WTC11 (cell line): ENCODE results near the gene TMEM253. TPM values are rescaled to one million over a fixed set of nuclear protein-coding genes. Genes with fewer than 3 reads are reported as not detected.

ENCODE experiments used
- ATAC-seq: fragments of 200-7000 bp; cut with Tn5 transposase; 2 replicates; pipeline ENCODE4 v1.10.0; 2021; ENCODE audit warnings: mild to moderate bottlenecking, moderate library complexity
- CTCF ChIA-PET: fragments of 300-600 bp; sonication (Branson Sonifier 250); formaldehyde crosslinking; loops from one replicate; lab custom pipeline; 2021; ENCODE audit warnings: antibody characterized with exemption; lab: Charles Lee
- POLR2A ChIA-PET: fragments of 350-600 bp; sonication (Branson Sonifier 250); formaldehyde crosslinking; loops from one replicate; lab custom pipeline; 2021; ENCODE audit warnings: antibody characterized with exemption; lab: Charles Lee
- DNase-seq: peaks from one replicate; pipeline ENCODE4 v3.0.0; 2021; ENCODE audit warnings: low spot score
- H3K27ac Mint-ChIP-seq: 2 replicates; pipeline ENCODE4 v1.8.0; 2021; ENCODE audit warnings: mixed read lengths
- H3K27me3 Mint-ChIP-seq: 2 replicates; pipeline ENCODE4 v1.8.0; 2021; ENCODE audit warnings: low read depth, mild to moderate bottlenecking, moderate library complexity, mixed read lengths
- H3K36me3 Mint-ChIP-seq: 2 replicates; pipeline ENCODE4 v1.8.0; 2021; ENCODE audit warnings: mixed read lengths
- H3K4me1 Mint-ChIP-seq: 2 replicates; pipeline ENCODE4 v1.8.0; 2022; ENCODE audit warnings: mixed read lengths
- H3K4me3 Mint-ChIP-seq: 2 replicates; pipeline ENCODE4 v1.8.0; 2021; ENCODE audit warnings: mild to moderate bottlenecking, moderate library complexity, mixed read lengths
- H3K9me3 Mint-ChIP-seq: 2 replicates; pipeline ENCODE4 v1.8.0; 2021; ENCODE audit warnings: mixed read lengths
- AFF4 ChIP-seq: sonication (generic); formaldehyde crosslinking; IDR thresholded peaks from 2 replicates; pipeline ENCODE4 v1.8.1; 2023; ENCODE audit warnings: mild to moderate bottlenecking, missing genetic modification reagents, borderline replicate concordance
- AR ChIP-seq: fragments of 250-450 bp; sonication (Bioruptor Pico); IDR thresholded peaks from 2 replicates; pipeline ENCODE4 v1.9.0; 2021; ENCODE audit warnings: mild to moderate bottlenecking
- ATF1 ChIP-seq: sonication (generic); formaldehyde crosslinking; IDR thresholded peaks from 2 replicates; pipeline ENCODE4 v1.8.1; 2023; ENCODE audit warnings: mild to moderate bottlenecking, moderate library complexity, missing genetic modification reagents
- CREM ChIP-seq: sonication (generic); formaldehyde crosslinking; IDR thresholded peaks from 2 replicates; pipeline ENCODE4 v1.8.1; 2022; ENCODE audit warnings: mild to moderate bottlenecking, missing genetic modification reagents, moderate library complexity
- ELF4 ChIP-seq: sonication (generic); formaldehyde crosslinking; IDR thresholded peaks from 2 replicates; pipeline ENCODE4 v1.8.1; 2022; ENCODE audit warnings: low read depth, mild to moderate bottlenecking, moderate library complexity, missing genetic modification reagents
- ERG ChIP-seq: fragments of 250-450 bp; sonication (Bioruptor Pico); IDR thresholded peaks from 2 replicates; pipeline ENCODE4 v1.8.0; 2021; ENCODE audit warnings: mild to moderate bottlenecking
- HMGA2 ChIP-seq: fragments of 250-450 bp; sonication (Bioruptor Pico); IDR thresholded peaks from 2 replicates; pipeline ENCODE4 v1.4.0; 2021; ENCODE audit warnings: mild to moderate bottlenecking, moderate library complexity
- HMGXB4 ChIP-seq: sonication (generic); formaldehyde crosslinking; IDR thresholded peaks from 2 replicates; pipeline ENCODE4 v1.8.1; 2023; ENCODE audit warnings: mild to moderate bottlenecking, moderate library complexity, missing genetic modification reagents
- JAZF1 ChIP-seq: fragments of 250-450 bp; sonication (Bioruptor Pico); IDR thresholded peaks from 2 replicates; pipeline ENCODE4 v1.9.0; 2021; ENCODE audit warnings: moderate library complexity, mild to moderate bottlenecking, inconsistent platforms
- JUN ChIP-seq: sonication (generic); formaldehyde crosslinking; IDR thresholded peaks from 2 replicates; pipeline ENCODE4 v1.8.0; 2023; ENCODE audit warnings: mild to moderate bottlenecking, missing genetic modification reagents
- KAT7 ChIP-seq: sonication (generic); formaldehyde crosslinking; IDR thresholded peaks from 2 replicates; pipeline ENCODE4 v1.8.1; 2023; ENCODE audit warnings: missing genetic modification reagents, mild to moderate bottlenecking, borderline replicate concordance
- NFATC4 ChIP-seq: fragments of 250-450 bp; sonication (Bioruptor Pico); IDR thresholded peaks from 2 replicates; pipeline ENCODE4 v1.9.0; 2021; ENCODE audit warnings: mild to moderate bottlenecking
- NR1H2 ChIP-seq: sonication (generic); formaldehyde crosslinking; IDR thresholded peaks from 2 replicates; pipeline ENCODE4 v1.9.0; 2021; ENCODE audit warnings: mild to moderate bottlenecking, moderate library complexity, missing genetic modification reagents
- RORB ChIP-seq: fragments of 250-450 bp; sonication (Bioruptor Pico); IDR thresholded peaks from 2 replicates; pipeline ENCODE4 v1.9.0; 2021; ENCODE audit warnings: mild to moderate bottlenecking
- SMAD3 ChIP-seq: sonication (generic); formaldehyde crosslinking; IDR thresholded peaks from 2 replicates; pipeline ENCODE4 v1.8.0; 2022; ENCODE audit warnings: missing genetic modification reagents, mild to moderate bottlenecking, borderline replicate concordance
- SOX15 ChIP-seq: fragments of 250-450 bp; sonication (Bioruptor Pico); IDR thresholded peaks from 2 replicates; pipeline ENCODE4 v1.9.0; 2021; ENCODE audit warnings: mild to moderate bottlenecking
- total RNA-seq: library from RNA; stranded (reverse); gene quantifications from 3 replicates; pipeline ENCODE4 v1.2.3, GENCODE V29; 2021
- TF ChIP-seq, protein P1 (sequence below): sonication (generic); formaldehyde crosslinking; IDR thresholded peaks from 2 replicates; pipeline ENCODE4 v1.8.1; 2022; ENCODE audit warnings: low read depth, mild to moderate bottlenecking, moderate library complexity, missing genetic modification reagents, borderline replicate concordance
- TF ChIP-seq, protein P2 (sequence below): sonication (generic); formaldehyde crosslinking; IDR thresholded peaks from 2 replicates; pipeline ENCODE4 v1.8.0; 2022; ENCODE audit warnings: mild to moderate bottlenecking, missing genetic modification reagents
- TF ChIP-seq, protein P3 (sequence below): sonication (generic); formaldehyde crosslinking; conservative IDR thresholded peaks from 2 replicates; pipeline ENCODE4 v1.8.1; 2023; ENCODE audit warnings: mild to moderate bottlenecking, low read depth, missing genetic modification reagents, moderate library complexity

Gene TMEM253
- total RNA-seq, 1 experiment from 2014 or later: 1.7 TPM

GRCh38 chr14:21121122-21121521 is 20.3 kb downstream of the TMEM253 start:
- Mint-ChIP-seq H3K9me3 (peaks cover 8% of the 10 kb centered on the region; the same call in 1 of the 2 replicates), H3K36me3 (no peaks in the 10 kb centered on the region), H3K27me3 (peaks cover 5% of the 10 kb centered on the region; the same call in 1 of the 2 replicates), H3K4me1 (peaks cover 7% of the 10 kb centered on the region)
- no peak for ATAC-seq
- POLR2A ChIA-PET: no interaction called here
- TF ChIP-seq ATF1 (CRISPR knock-in tag) (no peak), JUN (no peak), ERG (CRISPR knock-in tag) (no peak), HMGA2 (CRISPR knock-in tag) (no peak), ELF4 (no peak), HMGXB4 (CRISPR knock-in tag) (no peak), AFF4 (CRISPR knock-in tag) (no peak), SMAD3 (CRISPR knock-in tag) (no peak), NR1H2 (CRISPR knock-in tag) (no peak), RORB (no peak), CREM (CRISPR knock-in tag) (no peak), NFATC4 (CRISPR knock-in tag) (no peak), JAZF1 (CRISPR knock-in tag) (no peak), KAT7 (CRISPR knock-in tag) (no peak), SOX15 (CRISPR knock-in tag) (no peak), AR (CRISPR knock-in tag) (no peak)
- TF ChIP-seq, protein P1, sequence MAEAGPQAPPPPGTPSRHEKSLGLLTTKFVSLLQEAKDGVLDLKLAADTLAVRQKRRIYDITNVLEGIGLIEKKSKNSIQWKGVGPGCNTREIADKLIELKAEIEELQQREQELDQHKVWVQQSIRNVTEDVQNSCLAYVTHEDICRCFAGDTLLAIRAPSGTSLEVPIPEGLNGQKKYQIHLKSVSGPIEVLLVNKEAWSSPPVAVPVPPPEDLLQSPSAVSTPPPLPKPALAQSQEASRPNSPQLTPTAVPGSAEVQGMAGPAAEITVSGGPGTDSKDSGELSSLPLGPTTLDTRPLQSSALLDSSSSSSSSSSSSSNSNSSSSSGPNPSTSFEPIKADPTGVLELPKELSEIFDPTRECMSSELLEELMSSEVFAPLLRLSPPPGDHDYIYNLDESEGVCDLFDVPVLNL: no peak
- TF ChIP-seq, protein P2, sequence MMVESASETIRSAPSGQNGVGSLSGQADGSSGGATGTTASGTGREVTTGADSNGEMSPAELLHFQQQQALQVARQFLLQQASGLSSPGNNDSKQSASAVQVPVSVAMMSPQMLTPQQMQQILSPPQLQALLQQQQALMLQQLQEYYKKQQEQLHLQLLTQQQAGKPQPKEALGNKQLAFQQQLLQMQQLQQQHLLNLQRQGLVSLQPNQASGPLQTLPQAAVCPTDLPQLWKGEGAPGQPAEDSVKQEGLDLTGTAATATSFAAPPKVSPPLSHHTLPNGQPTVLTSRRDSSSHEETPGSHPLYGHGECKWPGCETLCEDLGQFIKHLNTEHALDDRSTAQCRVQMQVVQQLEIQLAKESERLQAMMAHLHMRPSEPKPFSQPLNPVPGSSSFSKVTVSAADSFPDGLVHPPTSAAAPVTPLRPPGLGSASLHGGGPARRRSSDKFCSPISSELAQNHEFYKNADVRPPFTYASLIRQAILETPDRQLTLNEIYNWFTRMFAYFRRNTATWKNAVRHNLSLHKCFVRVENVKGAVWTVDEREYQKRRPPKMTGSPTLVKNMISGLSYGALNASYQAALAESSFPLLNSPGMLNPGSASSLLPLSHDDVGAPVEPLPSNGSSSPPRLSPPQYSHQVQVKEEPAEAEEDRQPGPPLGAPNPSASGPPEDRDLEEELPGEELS (CRISPR knock-in tag): no peak
- TF ChIP-seq, protein P3, sequence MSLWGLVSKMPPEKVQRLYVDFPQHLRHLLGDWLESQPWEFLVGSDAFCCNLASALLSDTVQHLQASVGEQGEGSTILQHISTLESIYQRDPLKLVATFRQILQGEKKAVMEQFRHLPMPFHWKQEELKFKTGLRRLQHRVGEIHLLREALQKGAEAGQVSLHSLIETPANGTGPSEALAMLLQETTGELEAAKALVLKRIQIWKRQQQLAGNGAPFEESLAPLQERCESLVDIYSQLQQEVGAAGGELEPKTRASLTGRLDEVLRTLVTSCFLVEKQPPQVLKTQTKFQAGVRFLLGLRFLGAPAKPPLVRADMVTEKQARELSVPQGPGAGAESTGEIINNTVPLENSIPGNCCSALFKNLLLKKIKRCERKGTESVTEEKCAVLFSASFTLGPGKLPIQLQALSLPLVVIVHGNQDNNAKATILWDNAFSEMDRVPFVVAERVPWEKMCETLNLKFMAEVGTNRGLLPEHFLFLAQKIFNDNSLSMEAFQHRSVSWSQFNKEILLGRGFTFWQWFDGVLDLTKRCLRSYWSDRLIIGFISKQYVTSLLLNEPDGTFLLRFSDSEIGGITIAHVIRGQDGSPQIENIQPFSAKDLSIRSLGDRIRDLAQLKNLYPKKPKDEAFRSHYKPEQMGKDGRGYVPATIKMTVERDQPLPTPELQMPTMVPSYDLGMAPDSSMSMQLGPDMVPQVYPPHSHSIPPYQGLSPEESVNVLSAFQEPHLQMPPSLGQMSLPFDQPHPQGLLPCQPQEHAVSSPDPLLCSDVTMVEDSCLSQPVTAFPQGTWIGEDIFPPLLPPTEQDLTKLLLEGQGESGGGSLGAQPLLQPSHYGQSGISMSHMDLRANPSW (CRISPR knock-in tag): no peak
- TF ChIP-seq, all 79 proteins: peak for 0
- Mint-ChIP-seq H3K27ac (no peak overlapping the region), H3K4me3 (no peak overlapping the region)
- CTCF ChIA-PET: no interaction called here
- no peak for DNase-seq
